ENCODE data around the gene POPDC2. TPM values are rescaled to one million over a fixed set of nuclear protein-coding genes. Genes with fewer than 3 reads are reported as not detected.

The POPDC2 gene
- total and polyA plus RNA-seq, 2 of the 4 experiments (the other 2 are of a cell fraction) = under 0.01 to 0.29 TPM

DNA sequence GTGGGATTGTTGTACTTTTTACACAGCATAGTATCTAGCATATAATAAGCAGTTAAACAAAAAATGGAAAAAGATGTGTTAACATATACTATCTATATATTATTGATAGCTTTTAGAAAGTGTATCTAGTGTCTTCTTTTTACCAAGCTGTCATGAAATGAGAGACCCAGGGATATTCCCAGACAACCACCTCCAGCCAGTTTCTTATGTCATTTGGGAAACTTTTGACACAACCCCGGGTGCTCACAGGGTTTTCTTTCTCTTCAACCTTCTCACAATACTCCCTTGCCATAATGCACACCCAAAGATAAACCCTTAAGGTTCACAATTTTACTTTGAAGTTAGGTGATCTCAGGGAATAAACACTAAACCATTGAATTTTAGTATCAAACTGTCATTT lies 67.5 kb downstream of the POPDC2 start:
- Histone ChIP-seq H4K5ac (ENCODE audit: low read depth, low read length) (no peak overlapping the region), H2BK120ac (ENCODE audit: low read depth, low read length) (no peak overlapping the region), H2AFZ (replicated peaks; ENCODE audit: low read length, poor library complexity) (no peak overlapping the region), H3K4ac (ENCODE audit: low read depth, low read length) (no peak overlapping the region), H2AK9ac (replicated peaks; ENCODE audit: low read depth, low read length, poor library complexity) (no peak overlapping the region), H3K56ac (ENCODE audit: extremely low read depth, insufficient read depth, low read length) (no peak overlapping the region), H3K14ac (replicated peaks; ENCODE audit: low read depth, low read length) (no peak overlapping the region), H4K8ac (ENCODE audit: low read depth in 2 of 2, low read length in 2 of 2) (no peak overlapping the region), H3K9me3 (ENCODE audit: control insufficient read depth, insufficient read depth, low read length) (no peaks in the 10 kb centered on the region), H3K79me1 (ENCODE audit: low read depth in 1 of 2, low read length in 2 of 2) (no peaks in the 10 kb centered on the region), H3K4me3 (ENCODE audit: insufficient read depth, low read depth, low read length) (no peak overlapping the region), H3K9me1 (ENCODE audit: insufficient read depth, low read length) (no peaks in the 10 kb centered on the region), H4K91ac (ENCODE audit: insufficient read depth, low read depth, low read length) (no peak overlapping the region), H4K20me1 (ENCODE audit: insufficient read depth, low read length) (no peaks in the 10 kb centered on the region), H3K23ac (ENCODE audit: low read depth, low read length) (no peak overlapping the region), H3K4me1 (ENCODE audit: control insufficient read depth, insufficient read depth, low read length) (no peaks in the 10 kb centered on the region), H3K27me3 (ENCODE audit: control insufficient read depth, insufficient read depth, low read length) (peaks cover 28% of the 10 kb centered on the region), H2BK20ac (ENCODE audit: low read depth, low read length) (no peak overlapping the region), H2BK5ac (ENCODE audit: low read depth, low read length, poor library complexity, severe bottlenecking) (no peak overlapping the region), H2BK15ac (ENCODE audit: low read depth, low read length) (no peak overlapping the region), H3K27ac (ENCODE audit: insufficient read depth, low read length) (no peak overlapping the region), H3K9ac (ENCODE audit: low read depth, low read length) (no peak overlapping the region), H3K4me2 (ENCODE audit: low read depth, low read length) (no peak overlapping the region), H2AK5ac (ENCODE audit: low read depth, low read length) (no peak overlapping the region), H3K36me3 (ENCODE audit: control insufficient read depth, insufficient read depth, low read length) (no peaks in the 10 kb centered on the region), H3K18ac (ENCODE audit: low read depth, low read length) (no peak overlapping the region)
- ChIA-PET CTCF (no interaction called here), POLR2A (ENCODE audit: unreplicated experiment) (no interaction called here)
- WGBS, 2 experiments (ENCODE audit: extremely low coverage in 2 of 2, insufficient read length in 1 of 2) = no CpG with 5 or more reads among the region's 1 CpG
- BruUV-seq (replicated peaks) = no TSS peak
- TF ChIP-seq, protein P1, sequence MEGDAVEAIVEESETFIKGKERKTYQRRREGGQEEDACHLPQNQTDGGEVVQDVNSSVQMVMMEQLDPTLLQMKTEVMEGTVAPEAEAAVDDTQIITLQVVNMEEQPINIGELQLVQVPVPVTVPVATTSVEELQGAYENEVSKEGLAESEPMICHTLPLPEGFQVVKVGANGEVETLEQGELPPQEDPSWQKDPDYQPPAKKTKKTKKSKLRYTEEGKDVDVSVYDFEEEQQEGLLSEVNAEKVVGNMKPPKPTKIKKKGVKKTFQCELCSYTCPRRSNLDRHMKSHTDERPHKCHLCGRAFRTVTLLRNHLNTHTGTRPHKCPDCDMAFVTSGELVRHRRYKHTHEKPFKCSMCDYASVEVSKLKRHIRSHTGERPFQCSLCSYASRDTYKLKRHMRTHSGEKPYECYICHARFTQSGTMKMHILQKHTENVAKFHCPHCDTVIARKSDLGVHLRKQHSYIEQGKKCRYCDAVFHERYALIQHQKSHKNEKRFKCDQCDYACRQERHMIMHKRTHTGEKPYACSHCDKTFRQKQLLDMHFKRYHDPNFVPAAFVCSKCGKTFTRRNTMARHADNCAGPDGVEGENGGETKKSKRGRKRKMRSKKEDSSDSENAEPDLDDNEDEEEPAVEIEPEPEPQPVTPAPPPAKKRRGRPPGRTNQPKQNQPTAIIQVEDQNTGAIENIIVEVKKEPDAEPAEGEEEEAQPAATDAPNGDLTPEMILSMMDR (conservative IDR thresholded peaks at IDR 0.05; ENCODE audit: low read depth, low read length) = no peak
- no peak for TF ChIP-seq BHLHE40 (IDR thresholded peaks at IDR 0.05; ENCODE audit: low read depth, low read length)
- in situ Hi-C loops (cut with MboI; ENCODE audit: low sequenced_read_pairs) (loop anchor here (25.0 kb wide), 1 partner anchor 706 kb away; no protein-coding TSS in a partner anchor), dilution Hi-C loops (cut with HindIII; ENCODE audit: low sequenced_read_pairs, unreplicated experiment) (no loop called here), intact Hi-C loops (cut with micrococcal nuclease) (no loop called here)
- DNase-seq (no peak), ATAC-seq (ENCODE audit: low read depth) (no peak)

Other genes with a start within 250 kb of the POPDC2 start
- 88.6 and 117 TPM in 2 replicates for gene TMEM39A, start 197.0 kb downstream of the POPDC2 start, total RNA-seq (2012; rRNA removed)
- 24.6 and 29.6 TPM in 2 replicates for gene TMEM39A, start 197.0 kb downstream of the POPDC2 start, polyA plus RNA-seq (2012; rRNA removed)
- 18.6 and 21.1 TPM in 2 replicates for gene POGLUT1, start 191.6 kb downstream of the POPDC2 start, total RNA-seq (2012; rRNA removed)
- gene POGLUT1, start 191.6 kb downstream of the POPDC2 start, polyA plus RNA-seq (2012; rRNA removed) = 7.5 and 7.8 TPM in 2 replicates
- gene TIMMDC1, start 162.0 kb downstream of the POPDC2 start, total RNA-seq (2012; rRNA removed) = 44.2 and 52.5 TPM in 2 replicates
- 45.5 and 56.6 TPM in 2 replicates for gene TIMMDC1, start 162.0 kb downstream of the POPDC2 start, polyA plus RNA-seq (2012; rRNA removed)
- gene CD80, start 101.0 kb downstream of the POPDC2 start, total RNA-seq (2012; rRNA removed) = not detected in 2 replicates
- gene CD80, start 101.0 kb downstream of the POPDC2 start, polyA plus RNA-seq (2012; rRNA removed) = not detected in 2 replicates
- gene ADPRH, start 81.1 kb downstream of the POPDC2 start, total RNA-seq (2012; rRNA removed) = under 0.01 TPM in 2 replicates
- 0.06 and 0.12 TPM in 2 replicates for gene ADPRH, start 81.1 kb downstream of the POPDC2 start, polyA plus RNA-seq (2012; rRNA removed)
- not detected in 2 replicates for gene PLA1A, start 62.7 kb downstream of the POPDC2 start, total RNA-seq (2012; rRNA removed)
- gene PLA1A, start 62.7 kb downstream of the POPDC2 start, polyA plus RNA-seq (2012; rRNA removed) = not detected in 2 replicates
- 2.0 and 8.6 TPM in 2 replicates for gene COX17, start 16.8 kb upstream of the POPDC2 start, total RNA-seq (2012; rRNA removed)
- 24.5 and 31.7 TPM in 2 replicates for gene COX17, start 16.8 kb upstream of the POPDC2 start, polyA plus RNA-seq (2012; rRNA removed)
- gene CFAP91, start 42.4 kb upstream of the POPDC2 start, total RNA-seq (2012; rRNA removed) = not detected in 2 replicates
- not detected in 2 replicates for gene CFAP91, start 42.4 kb upstream of the POPDC2 start, polyA plus RNA-seq (2012; rRNA removed)
- not detected in 2 replicates for gene NR1I2, start 121.5 kb upstream of the POPDC2 start, total RNA-seq (2012; rRNA removed)
- not detected in 2 replicates for gene NR1I2, start 121.5 kb upstream of the POPDC2 start, polyA plus RNA-seq (2012; rRNA removed)